OCI-LY7 (cell line): Measurements from ENCODE around the gene YIPF2. TPM values are rescaled to one million over a fixed set of nuclear protein-coding genes. Genes with fewer than 3 reads are reported as not detected.

Experiments used
- BruUV-seq: library from RNA; stranded (reverse); fragments of 400-500 nt; replicated peaks from 2 replicates; lab custom pipeline; 2021; lab: Mats Ljungman, UMichigan
- CTCF ChIA-PET: fragments of 300-600 bp; sonication (Branson Sonifier 250); formaldehyde crosslinking; loops from one replicate; lab custom pipeline; 2022; ENCODE audit warnings: antibody characterized with exemption; ENCODE audit not compliant: unreplicated experiment; lab: Charles Lee
- POLR2A ChIA-PET: fragments of 300-600 bp; sonication (Branson Sonifier 250); formaldehyde crosslinking; loops from one replicate; lab custom pipeline; 2022; ENCODE audit warnings: antibody characterized with exemption; lab: Charles Lee
- DNase-seq: peaks from one replicate; pipeline ENCODE4 v3.0.0-alpha.2; 2015; ENCODE audit warnings: low spot score
- H2AFZ ChIP-seq: fragments of 200-600 bp; sonication (generic), shearing (Covaris generic); 2 replicates; pipeline ENCODE4 v1.6.1; 2014; ENCODE audit warnings: mild to moderate bottlenecking, antibody characterized with exemption, low read length, moderate library complexity
- H3K27ac ChIP-seq: fragments of 200-600 bp; sonication (generic); 2 replicates; pipeline ENCODE4 v1.5.1; 2014; ENCODE audit warnings: mixed run types, low read depth, mild to moderate bottlenecking, moderate library complexity, low read length, inconsistent platforms; ENCODE audit not compliant: poor library complexity, severe bottlenecking
- H3K36me3 ChIP-seq: fragments of 200-600 bp; sonication (generic); 2 replicates; pipeline ENCODE4 v1.6.1; 2014; ENCODE audit warnings: mild to moderate bottlenecking, antibody characterized with exemption, low read length, moderate library complexity, mixed read lengths; ENCODE audit not compliant: insufficient read depth
- H3K4me1 ChIP-seq: fragments of 200-600 bp; sonication (generic); 2 replicates; pipeline ENCODE4 v1.5.1; 2014; ENCODE audit warnings: mild to moderate bottlenecking, low read length; ENCODE audit not compliant: insufficient read depth, poor library complexity, severe bottlenecking
- H3K4me2 ChIP-seq: fragments of 200-600 bp; sonication (generic); 2 replicates; pipeline ENCODE4 v1.6.1; 2014; ENCODE audit warnings: mild to moderate bottlenecking, low read length
- H3K4me3 ChIP-seq: fragments of 200-600 bp; sonication (generic); 2 replicates; pipeline ENCODE4 v1.5.1; 2014; ENCODE audit warnings: mild to moderate bottlenecking, low read depth, low read length; ENCODE audit not compliant: poor library complexity, severe bottlenecking
- H3K79me2 ChIP-seq: fragments of 200-600 bp; sonication (generic); 2 replicates; pipeline ENCODE4 v1.6.1; 2016; ENCODE audit warnings: low read depth, mild to moderate bottlenecking, low read length, moderate library complexity, mixed read lengths; ENCODE audit not compliant: insufficient read depth
- H3K9me2 ChIP-seq: fragments of 200-600 bp; sonication (generic); 2 replicates; pipeline ENCODE4 v1.6.1; 2016; ENCODE audit warnings: mild to moderate bottlenecking, low read length, mixed read lengths; ENCODE audit not compliant: insufficient read depth
- H3K9me3 ChIP-seq: fragments of 200-600 bp; sonication (generic); 2 replicates; pipeline ENCODE4 v1.6.1; 2014; ENCODE audit warnings: mild to moderate bottlenecking, mixed run types, low read length, mixed read lengths
- H4K20me1 ChIP-seq: fragments of 200-600 bp; sonication (generic); 2 replicates; pipeline ENCODE4 v1.6.1; 2014; ENCODE audit warnings: mild to moderate bottlenecking, antibody characterized with exemption, low read length, moderate library complexity, mixed read lengths; ENCODE audit not compliant: insufficient read depth
- CTCF ChIP-seq: fragments of 200-600 bp; sonication (generic); conservative IDR thresholded peaks from 2 replicates; pipeline ENCODE4 v1.5.1; 2014; ENCODE audit warnings: mild to moderate bottlenecking, antibody characterized with exemption, low read length, moderate library complexity, mixed read lengths
- EZH2phosphoT487 ChIP-seq: fragments of 200-600 bp; sonication (generic); IDR thresholded peaks from 2 replicates; pipeline ENCODE4 v1.6.1; 2018; ENCODE audit warnings: low read depth, borderline replicate concordance, mild to moderate bottlenecking, mixed run types, antibody characterized with exemption, low read length, moderate library complexity, mixed read lengths
- intact Hi-C: fragments of 100-400 bp; cut with micrococcal nuclease; formaldehyde crosslinking; loops from one replicate; pipeline ENCODE4 v1.10.0; 2022; ENCODE audit not compliant: unreplicated experiment
- total RNA-seq, 2 experiments: library from RNA; depleted of rRNA in 1 of 2; stranded (reverse); fragments of >200 nt in 1 of 2; shearing (Covaris generic) in 1 of 2; gene quantifications; 2 replicates each; pipeline ENCODE4 v1.2.3, GENCODE V29; 2014 to 2022

Gene YIPF2
- total RNA-seq, 2 experiments from 2014 or later: 26.7 to 27.5 TPM

GRCh38 chr19:10924597-10924996, 3.8 kb downstream of the YIPF2 start:
- H3K79me2 ChIP-seq: peaks cover 8% of the 10 kb centered on the region
- H3K9me2 ChIP-seq: no peaks in the 10 kb centered on the region
- TF ChIP-seq EZH2phosphoT487 (no peak), CTCF (no peak)
- BruUV-seq: no TSS peak
- H3K27ac ChIP-seq: no peak overlapping the region
- peaks cover 52% of the 10 kb centered on the region; the same call in 1 of the 2 replicates for H3K36me3 ChIP-seq
- ChIA-PET CTCF (no interaction called here), POLR2A (no interaction called here)
- no peak overlapping the region for H3K4me2 ChIP-seq
- peaks cover 11% of the 10 kb centered on the region for H3K4me1 ChIP-seq
- no peaks in the 10 kb centered on the region for H4K20me1 ChIP-seq
- H3K4me3 ChIP-seq: no peak overlapping the region
- no peaks in the 10 kb centered on the region for H3K9me3 ChIP-seq
- DNase-seq: no peak
- H2AFZ ChIP-seq: no peak overlapping the region
- intact Hi-C loops: no loop called here

GRCh38 chr19:10923260-10924112, 5.0 kb downstream of the YIPF2 start:
- TF ChIP-seq CTCF (no peak), EZH2phosphoT487 (no peak)
- H3K27ac ChIP-seq: no peak overlapping the region
- no TSS peak for BruUV-seq
- no peak overlapping the region for H2AFZ ChIP-seq
- H3K79me2 ChIP-seq: peaks cover 3% of the 10 kb centered on the region; the same call in 1 of the 2 replicates
- CTCF ChIA-PET: no interaction called here
- H4K20me1 ChIP-seq: no peaks in the 10 kb centered on the region
- no peaks in the 10 kb centered on the region for H3K9me2 ChIP-seq
- H3K4me1 ChIP-seq: peaks cover 10% of the 10 kb centered on the region
- no peak overlapping the region for H3K4me3 ChIP-seq
- H3K9me3 ChIP-seq: no peaks in the 10 kb centered on the region
- no peak for DNase-seq
- intact Hi-C loops: no loop called here
- peaks cover 63% of the 10 kb centered on the region; the same call in 1 of the 2 replicates for H3K36me3 ChIP-seq
- no peak overlapping the region for H3K4me2 ChIP-seq
- POLR2A ChIA-PET: no interaction called here

DNA sequence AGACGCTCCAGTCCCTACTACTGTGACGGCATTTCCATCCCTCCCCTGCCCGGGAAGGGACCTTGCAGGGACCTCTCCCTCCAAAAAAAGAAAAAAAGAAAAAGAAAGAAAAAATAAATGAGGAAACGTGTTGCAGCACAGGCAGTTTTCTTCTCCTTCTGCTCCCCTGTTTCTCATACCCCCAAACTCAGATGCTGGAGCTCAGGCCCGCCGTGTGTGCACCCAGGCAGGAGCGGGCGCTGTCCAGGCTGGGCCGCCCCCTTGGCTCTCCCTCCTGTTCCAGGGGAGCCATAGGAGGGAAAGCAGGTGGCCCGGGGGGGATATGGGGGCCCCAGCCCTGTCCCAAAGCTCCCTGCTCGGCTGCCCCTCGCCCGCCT, 5.8 kb downstream of the YIPF2 start:
- H3K27ac ChIP-seq: no peak overlapping the region
- DNase-seq: no peak
- TF ChIP-seq CTCF: no peak
- TF ChIP-seq EZH2phosphoT487: no peak
- intact Hi-C loops: no loop called here
- H3K36me3 ChIP-seq: peaks cover 72% of the 10 kb centered on the region; the same call in 1 of the 2 replicates
- H3K4me1 ChIP-seq: peaks cover 9% of the 10 kb centered on the region
- BruUV-seq: TSS peak; percentile 73
- H3K4me3 ChIP-seq: no peak overlapping the region
- no peaks in the 10 kb centered on the region; the same call in 1 of the 2 replicates for H3K79me2 ChIP-seq
- no peak overlapping the region for H3K4me2 ChIP-seq
- no peaks in the 10 kb centered on the region for H3K9me3 ChIP-seq
- POLR2A ChIA-PET: no interaction called here
- no peak overlapping the region for H2AFZ ChIP-seq
- no peaks in the 10 kb centered on the region for H4K20me1 ChIP-seq
- H3K9me2 ChIP-seq: no peaks in the 10 kb centered on the region
- CTCF ChIA-PET: no interaction called here
